Kidney epithelial cell (primary cell): Measurements from ENCODE around the gene KLHDC7A. TPM values are rescaled to one million over a fixed set of nuclear protein-coding genes. Genes with fewer than 3 reads are reported as not detected.
"Not testable (repeated sequence)": the region's sequence is repeated elsewhere in the genome, so short reads cannot be mapped to it uniquely, and the experiment has no call there.

ENCODE experiments used
- DNase-seq: peaks from one replicate; pipeline ENCODE4 v3.0.0-alpha.2; 2010; ENCODE audit warnings: low read depth
- H3K27me3 ChIP-seq: 2 replicates; pipeline ENCODE4 v1.6.0; 2011; ENCODE audit warnings: low read length; ENCODE audit not compliant: control insufficient read depth, insufficient read depth
- H3K36me3 ChIP-seq: 2 replicates; pipeline ENCODE4 v1.5.1; 2011; ENCODE audit warnings: low read length; ENCODE audit not compliant: control insufficient read depth, insufficient read depth
- H3K4me3 ChIP-seq: 2 replicates; pipeline ENCODE4 v1.5.1; 2011; ENCODE audit warnings: low read depth, mild to moderate bottlenecking, control low read depth, low read length
- total RNA-seq: library from RNA; depleted of rRNA; stranded (reverse); fragments of >200 nt; gene quantifications from 2 replicates; pipeline ENCODE4 v1.2.3, GENCODE V29; 2015
- TF ChIP-seq, protein P1 (sequence below): IDR thresholded peaks from 2 replicates; pipeline ENCODE4 v1.5.1; 2011; ENCODE audit warnings: mild to moderate bottlenecking, moderate library complexity, low read length, control low read depth, inconsistent platforms; ENCODE audit not compliant: insufficient read depth, poor library complexity, severe bottlenecking

The KLHDC7A gene
- total RNA-seq, 1 donor from 2014 or later = 2.4 TPM

DNA sequence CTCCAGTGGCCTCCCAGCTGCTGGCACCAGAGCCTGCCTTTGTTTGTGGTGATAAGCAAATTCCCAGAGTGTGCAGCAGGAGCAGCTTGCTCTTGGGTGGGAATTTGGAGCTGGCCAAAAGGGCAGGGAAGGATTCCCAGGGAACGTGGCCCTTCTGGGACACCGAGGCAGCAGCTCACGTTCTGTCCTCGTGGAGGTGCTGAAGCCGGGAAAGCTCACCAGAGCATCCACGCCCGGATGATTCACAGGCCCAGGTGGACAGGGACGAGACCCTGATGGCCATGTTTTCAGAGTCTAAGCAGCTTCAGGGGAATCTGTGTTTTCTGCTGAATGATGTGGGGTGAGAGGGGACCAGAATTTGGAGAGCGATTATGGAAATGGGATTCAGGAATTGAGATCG lies 19.1 kb upstream of the KLHDC7A start:
- no peaks in the 10 kb centered on the region for H3K36me3 ChIP-seq
- no peak for DNase-seq
- H3K27me3 ChIP-seq = no peaks in the 10 kb centered on the region
- no peak overlapping the region for H3K4me3 ChIP-seq
- TF ChIP-seq, protein P1, sequence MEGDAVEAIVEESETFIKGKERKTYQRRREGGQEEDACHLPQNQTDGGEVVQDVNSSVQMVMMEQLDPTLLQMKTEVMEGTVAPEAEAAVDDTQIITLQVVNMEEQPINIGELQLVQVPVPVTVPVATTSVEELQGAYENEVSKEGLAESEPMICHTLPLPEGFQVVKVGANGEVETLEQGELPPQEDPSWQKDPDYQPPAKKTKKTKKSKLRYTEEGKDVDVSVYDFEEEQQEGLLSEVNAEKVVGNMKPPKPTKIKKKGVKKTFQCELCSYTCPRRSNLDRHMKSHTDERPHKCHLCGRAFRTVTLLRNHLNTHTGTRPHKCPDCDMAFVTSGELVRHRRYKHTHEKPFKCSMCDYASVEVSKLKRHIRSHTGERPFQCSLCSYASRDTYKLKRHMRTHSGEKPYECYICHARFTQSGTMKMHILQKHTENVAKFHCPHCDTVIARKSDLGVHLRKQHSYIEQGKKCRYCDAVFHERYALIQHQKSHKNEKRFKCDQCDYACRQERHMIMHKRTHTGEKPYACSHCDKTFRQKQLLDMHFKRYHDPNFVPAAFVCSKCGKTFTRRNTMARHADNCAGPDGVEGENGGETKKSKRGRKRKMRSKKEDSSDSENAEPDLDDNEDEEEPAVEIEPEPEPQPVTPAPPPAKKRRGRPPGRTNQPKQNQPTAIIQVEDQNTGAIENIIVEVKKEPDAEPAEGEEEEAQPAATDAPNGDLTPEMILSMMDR = no peak

DNA sequence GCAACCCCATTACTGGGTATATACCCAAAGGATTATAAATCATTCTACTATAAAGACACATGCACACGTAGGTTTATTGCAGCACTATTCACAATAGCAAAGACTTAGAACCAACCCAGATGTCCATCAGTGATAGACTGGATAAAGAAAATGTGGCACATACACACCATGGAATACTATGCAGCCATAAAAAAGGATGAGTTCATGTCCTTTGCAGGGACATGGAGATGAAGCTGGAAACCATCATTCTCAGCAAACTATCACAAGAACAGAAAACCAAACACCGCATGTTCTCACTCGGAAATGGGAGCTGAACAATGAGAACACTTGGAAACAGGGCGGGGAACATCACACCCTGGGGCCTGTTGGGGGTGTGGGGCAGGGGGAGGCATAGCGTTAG lies 18.2 kb upstream of the KLHDC7A start:
- DNase-seq, H3K4me3 ChIP-seq, H3K36me3 ChIP-seq: not testable (repeated sequence)

DNA sequence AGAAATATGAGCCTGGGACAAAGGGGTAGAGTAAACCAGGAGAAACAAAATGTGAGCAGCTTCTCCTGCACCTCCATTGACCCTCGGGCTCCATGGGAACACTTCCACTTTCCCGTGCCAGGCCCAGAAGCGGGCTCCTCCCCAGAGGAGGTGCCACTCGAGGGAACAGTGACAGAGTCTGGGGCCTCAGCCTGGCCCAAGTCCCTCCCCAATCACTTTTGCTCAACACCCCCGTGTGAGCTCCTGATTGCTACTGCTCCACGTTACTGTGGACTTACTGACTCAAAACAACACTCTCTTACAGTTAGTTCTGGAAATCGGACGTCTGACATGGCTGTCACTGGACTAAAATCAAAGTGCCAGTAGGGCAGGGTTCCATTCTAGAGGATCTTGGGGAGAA lies 17.7 kb upstream of the KLHDC7A start:
- H3K4me3 ChIP-seq = no peak overlapping the region
- TF ChIP-seq, protein P1 = no peak
- no peak for DNase-seq
- no peaks in the 10 kb centered on the region for H3K27me3 ChIP-seq
- no peaks in the 10 kb centered on the region for H3K36me3 ChIP-seq

More for the DNA sequence above, 18.2 kb upstream of the KLHDC7A start:
- H3K27me3 ChIP-seq = not testable (repeated sequence)

- H3K36me3 ChIP-seq = no peaks in the 10 kb centered on the region
- TF ChIP-seq, protein P1 = no peak
Measured at GRCh38 chr1:18463984-18464664, 16.6 kb upstream of the KLHDC7A start.

DNA sequence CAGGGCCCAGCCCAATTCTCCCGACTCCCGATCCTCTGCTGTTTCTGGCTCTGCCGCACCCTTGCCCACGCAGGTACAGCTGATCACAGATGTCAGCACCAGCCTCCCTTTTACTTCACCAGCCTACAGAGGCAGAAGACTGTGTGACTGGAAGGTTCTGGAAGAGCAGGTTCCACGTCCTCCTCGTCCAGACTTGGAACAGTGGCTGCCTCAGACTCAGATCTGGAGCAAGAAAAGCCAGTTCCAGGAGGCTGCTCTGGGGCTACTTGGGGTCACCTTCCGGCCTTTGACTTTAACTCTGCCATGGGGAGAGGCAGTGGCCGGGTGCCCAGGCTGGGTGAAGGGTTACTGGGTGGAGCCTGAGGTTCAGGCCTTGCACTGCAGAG lies 16.1 kb upstream of the KLHDC7A start:
- no peak overlapping the region for H3K4me3 ChIP-seq
- no peaks in the 10 kb centered on the region for H3K36me3 ChIP-seq
- DNase-seq = no peak
- H3K27me3 ChIP-seq = peaks cover 6% of the 10 kb centered on the region
- TF ChIP-seq, protein P1 = no peak

More at GRCh38 chr1:18463984-18464664, 16.6 kb upstream of the KLHDC7A start:
- no peak overlapping the region for H3K4me3 ChIP-seq
- DNase-seq = no peak
- H3K27me3 ChIP-seq = peaks cover 5% of the 10 kb centered on the region

- no peak for DNase-seq
- H3K4me3 ChIP-seq = no peak overlapping the region
- peaks cover 12% of the 10 kb centered on the region for H3K27me3 ChIP-seq
- TF ChIP-seq, protein P1 = no peak
- no peaks in the 10 kb centered on the region for H3K36me3 ChIP-seq
Measured at GRCh38 chr1:18466676-18467075, 14.1 kb upstream of the KLHDC7A start.
